ENCODE results near the gene CHD9NB.

The CHD9NB gene

DNA sequence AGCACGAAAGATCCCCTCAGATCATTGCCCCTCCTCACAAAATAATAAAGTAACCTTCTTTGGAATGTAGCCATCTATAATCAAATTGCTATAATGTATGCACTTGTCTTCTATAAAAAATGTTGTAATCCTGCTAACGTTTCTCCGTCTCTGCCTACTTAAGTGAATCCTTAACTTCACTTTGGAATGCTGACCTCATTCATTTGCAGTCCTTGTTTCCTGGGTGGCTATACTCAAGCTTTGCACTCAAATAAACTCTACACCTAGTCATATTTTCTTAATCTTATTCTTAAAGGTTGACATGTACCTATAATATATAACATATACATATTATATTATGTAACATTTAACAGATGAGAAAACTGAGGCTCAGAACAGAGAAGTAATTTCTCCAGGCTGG, 22.7 kb downstream of the CHD9NB start:
- no peak for DNase-seq (ENCODE audit: low spot score)

DNA sequence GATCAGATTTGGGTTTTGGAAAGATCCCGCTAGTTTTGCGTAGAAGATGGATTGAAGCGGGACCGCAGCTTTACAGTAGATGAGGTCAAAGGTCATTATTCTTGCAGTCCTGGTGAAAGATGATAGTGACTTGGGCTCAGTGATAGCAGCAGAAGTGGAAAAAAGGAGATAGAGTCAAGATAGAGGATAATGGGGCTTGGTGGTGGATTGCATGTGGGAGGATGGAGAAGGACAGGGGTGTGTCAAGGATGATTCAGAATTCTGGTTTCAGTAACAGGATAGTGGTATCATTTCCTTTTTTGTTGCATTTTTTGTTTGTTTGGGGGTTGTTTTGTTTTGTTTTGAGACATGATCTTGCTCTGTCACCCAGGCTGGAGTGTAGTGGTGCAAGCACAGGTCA, 28.7 kb downstream of the CHD9NB start:
- DNase-seq (ENCODE audit: low spot score) = no peak

DNA sequence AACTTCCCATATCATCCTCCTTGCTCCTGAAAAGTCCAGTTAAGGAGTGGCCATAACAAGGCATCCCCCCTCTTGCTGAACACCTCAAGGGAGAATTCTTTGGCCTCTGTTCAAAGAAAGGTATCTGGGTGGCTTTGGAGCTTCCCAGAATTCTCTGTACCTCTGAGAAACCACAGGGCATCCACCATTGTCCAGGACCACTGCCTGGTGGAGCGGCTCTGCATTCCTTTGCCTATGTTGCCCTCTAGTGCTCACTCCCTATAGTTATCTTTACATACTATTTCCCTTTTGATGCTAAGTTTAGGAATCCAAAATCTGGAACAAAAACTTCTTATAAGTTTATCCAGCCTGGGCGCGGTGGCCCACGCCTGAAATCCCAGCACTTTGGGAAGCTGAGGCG, 30.3 kb downstream of the CHD9NB start:
- DNase-seq (ENCODE audit: low spot score) = peak; percentile 47

DNA sequence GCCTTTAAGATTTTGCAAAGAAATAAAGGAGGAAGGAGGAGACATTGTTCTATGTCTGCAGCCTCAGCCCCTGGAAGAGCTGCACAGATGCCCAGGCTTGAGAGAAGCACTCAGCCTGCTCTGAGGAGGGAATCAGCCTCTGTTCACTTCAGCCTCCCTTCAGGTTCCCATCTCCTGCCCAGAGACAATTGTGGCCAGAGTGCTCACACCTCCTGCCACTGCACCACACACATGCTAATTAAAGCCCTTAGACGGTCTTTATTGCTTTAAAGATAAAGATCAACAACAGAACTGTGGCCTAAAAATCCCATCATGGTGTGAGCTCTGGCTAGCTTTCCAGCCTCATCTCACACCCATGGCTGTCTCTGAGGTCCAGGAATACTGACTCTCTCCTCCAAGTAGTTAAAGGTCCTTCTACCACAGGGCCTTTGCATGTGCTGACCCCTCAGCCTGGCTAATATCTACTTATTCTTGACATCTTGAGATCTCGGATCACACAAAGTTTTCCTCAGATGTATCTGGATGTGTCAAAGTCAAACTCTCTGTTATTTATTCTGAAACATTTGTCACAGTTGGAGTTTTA, 33.8 kb downstream of the CHD9NB start:
- no peak for DNase-seq (ENCODE audit: low spot score)

DNA sequence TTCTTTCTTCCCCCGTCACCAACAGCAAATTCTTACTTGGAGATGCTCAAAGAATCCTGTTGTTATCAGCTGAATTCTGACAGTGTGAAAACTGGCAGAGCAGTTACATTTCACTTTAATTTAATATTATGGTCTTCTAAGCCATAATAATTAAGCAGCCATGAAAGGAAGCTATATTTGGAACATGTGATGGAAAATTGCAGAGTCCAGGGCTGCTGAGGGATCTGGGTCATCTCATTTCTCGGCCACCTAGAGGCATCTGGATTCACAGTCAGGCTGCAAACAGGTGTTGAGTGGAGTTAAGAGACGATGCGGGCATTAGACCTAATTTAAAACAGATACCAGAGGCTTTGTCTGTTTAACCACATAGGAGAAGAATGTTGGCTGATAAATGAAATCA, 38.4 kb downstream of the CHD9NB start:
- DNase-seq (ENCODE audit: low spot score) = no peak

DNA sequence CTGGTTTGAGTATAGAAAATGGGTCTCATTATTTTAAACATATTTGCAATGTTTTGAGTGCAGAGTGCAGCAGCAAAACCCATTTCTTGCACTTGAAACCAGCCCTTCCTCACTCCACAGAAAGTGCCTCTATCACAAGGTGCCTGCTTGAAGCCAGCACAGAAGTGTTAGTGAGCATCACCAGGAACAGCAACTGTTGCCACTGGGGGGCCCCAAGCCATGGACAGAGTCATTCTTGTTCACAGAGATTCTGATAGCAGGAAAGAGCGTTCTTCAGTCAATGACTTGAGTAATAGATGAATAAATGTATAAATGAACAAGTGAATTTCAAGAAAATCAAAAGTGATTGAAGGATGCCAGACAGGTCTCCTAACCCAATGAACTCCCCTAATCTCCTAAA, 45.6 kb downstream of the CHD9NB start:
- DNase-seq (ENCODE audit: low spot score) = no peak

DNA sequence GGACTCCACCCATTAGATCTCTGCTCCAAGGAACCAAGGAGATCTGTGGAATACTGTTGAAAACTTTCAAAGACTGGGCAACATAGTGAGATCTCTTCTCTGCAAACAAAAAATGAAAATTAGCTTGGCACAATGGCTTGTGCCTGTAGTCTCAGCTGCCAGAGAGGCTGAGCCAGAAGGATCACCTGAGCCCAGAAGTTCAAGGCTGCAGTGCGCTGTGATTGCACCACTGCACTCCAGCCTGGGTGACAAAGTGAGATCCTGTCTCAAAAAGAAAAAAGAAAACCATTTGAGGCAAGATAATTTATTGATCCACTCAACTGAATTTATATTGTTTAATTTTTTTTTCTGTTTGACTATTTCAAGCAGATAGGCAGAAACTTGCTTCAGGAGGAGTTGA, 54.8 kb downstream of the CHD9NB start:
- no peak for DNase-seq (ENCODE audit: low spot score)

DNA sequence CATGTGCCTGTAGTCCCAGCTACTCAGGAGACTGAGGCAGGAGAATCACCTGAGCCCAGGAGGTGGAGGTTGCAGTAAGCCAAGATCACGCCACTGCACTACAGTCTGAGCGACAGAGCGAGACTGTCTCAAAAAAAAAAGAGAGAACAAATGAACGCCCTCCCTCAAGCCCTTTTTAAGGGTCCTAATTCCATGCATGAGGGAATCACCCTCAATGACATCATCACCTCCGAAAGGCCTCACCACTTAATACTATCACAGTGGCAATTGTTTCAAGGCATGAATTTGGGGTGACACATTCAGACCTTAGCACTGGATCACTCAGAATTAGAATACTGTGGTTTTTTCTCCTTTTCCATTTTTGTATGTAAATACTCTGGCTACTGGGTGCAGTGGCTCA, 57.8 kb downstream of the CHD9NB start:
- no peak for DNase-seq (ENCODE audit: low spot score)

DNA sequence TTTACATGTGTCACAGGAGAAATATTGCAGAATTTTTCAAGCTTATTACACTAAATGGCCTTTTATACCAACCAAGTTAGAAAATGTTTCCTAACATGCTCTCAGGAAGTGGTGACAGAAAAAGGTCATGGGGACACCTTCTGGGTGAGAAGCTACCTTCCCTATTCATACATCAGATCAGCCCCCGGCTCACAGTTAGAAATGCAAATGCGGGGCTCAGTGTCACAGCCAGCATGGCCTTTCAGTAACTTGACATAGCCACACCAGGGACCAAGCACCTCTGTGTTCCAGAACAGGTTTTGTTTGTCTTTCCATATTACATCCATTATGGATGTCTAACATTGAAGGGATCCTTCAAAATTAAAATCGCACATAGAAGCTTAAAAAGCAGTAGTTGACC, 59.5 kb downstream of the CHD9NB start:
- no peak for DNase-seq (ENCODE audit: low spot score)

DNA sequence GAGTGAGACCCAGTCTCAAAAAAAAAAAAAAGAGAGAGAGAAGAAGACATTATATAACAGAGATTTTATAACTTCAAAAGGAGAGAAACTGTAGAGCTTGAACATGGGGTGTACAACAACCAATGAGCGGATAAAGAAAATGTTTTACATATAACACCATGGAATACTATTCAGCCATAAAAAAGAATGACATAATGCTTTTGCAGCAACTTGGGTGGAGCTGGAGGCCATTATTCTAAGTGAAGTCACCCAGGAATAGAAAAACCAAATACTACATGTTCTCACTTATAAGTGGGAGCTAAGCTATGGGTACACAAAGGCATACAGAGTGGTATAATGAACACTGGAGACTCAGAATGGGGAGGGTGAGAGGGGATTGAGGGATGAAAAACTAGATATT, 61.1 kb downstream of the CHD9NB start:
- DNase-seq (ENCODE audit: low spot score) = no peak

All from HuH-7 (cell line).